BLaER1 treated with 17β-estradiol and CSF1 and Interleukin-3, amounts not matched to agents 10 nM and 100 nM (cell line): ENCODE data around the gene ATP7A.
A peak's percentile ranks its signal among the peaks of the same experiment; 100 is the strongest.

ENCODE experiments used
- H3K27ac ChIP-seq, 11 experiments: shearing (Covaris generic); formaldehyde crosslinking; 2 replicates each; pipeline ENCODE4 v1.8.1; 2022
- H3K27me3 ChIP-seq, 11 experiments: shearing (Covaris generic); formaldehyde crosslinking; 2 replicates each; pipeline ENCODE4 v1.8.1; 2022
- H3K36me3 ChIP-seq, 11 experiments: shearing (Covaris generic); formaldehyde crosslinking; 2 replicates each; pipeline ENCODE4 v1.8.1; 2022
- H3K4me1 ChIP-seq, 10 experiments: shearing (Covaris generic); formaldehyde crosslinking; 2 replicates each; pipeline ENCODE4 v1.8.1; 2022
- H3K4me2 ChIP-seq, 11 experiments: shearing (Covaris generic); formaldehyde crosslinking; 2 replicates each; pipeline ENCODE4 v1.8.1; 2022
- H3K4me3 ChIP-seq, 10 experiments: shearing (Covaris generic); formaldehyde crosslinking; 2 replicates each; pipeline ENCODE4 v1.8.1; 2022
- H3K9ac ChIP-seq, 11 experiments: shearing (Covaris generic); formaldehyde crosslinking; 2 replicates each; pipeline ENCODE4 v1.8.1; 2022
- H3K9me3 ChIP-seq, 11 experiments: shearing (Covaris generic); formaldehyde crosslinking; replicated peaks in 1 of 11; 2 replicates each; pipeline ENCODE4 v1.8.1; 2022
- H4K20me1 ChIP-seq, 11 experiments: shearing (Covaris generic); formaldehyde crosslinking; 2 replicates each; pipeline ENCODE4 v1.8.1; 2022
- Cebpa-rat ChIP-seq, 11 experiments: shearing (Covaris generic); IDR thresholded peaks; 2 replicates each; pipeline ENCODE4 v1.8.1; 2022

Gene ATP7A

DNA sequence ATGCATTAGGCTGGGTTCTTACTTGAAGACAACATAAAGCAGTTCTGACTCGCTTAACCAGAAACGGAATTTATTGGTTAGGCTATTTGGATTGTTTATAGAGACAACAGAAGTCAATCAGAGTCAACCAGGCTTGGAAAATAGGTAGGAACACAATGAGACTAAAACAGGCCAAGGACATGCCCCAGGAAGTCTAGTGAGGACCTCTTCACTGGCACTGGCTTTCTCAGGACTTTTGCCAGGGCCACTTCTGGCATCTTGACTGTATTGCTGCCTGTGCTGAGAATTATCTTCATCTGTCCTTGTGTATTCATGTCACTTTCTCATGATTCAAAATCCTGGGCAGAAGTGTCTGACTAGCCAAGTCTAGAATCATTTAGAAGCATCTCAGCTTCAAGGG, 39.3 kb downstream of the ATP7A start:
- Histone ChIP-seq H3K4me1 (peaks cover 0 to 18% (median 0%) of the 10 kb centered on the region in 10 experiments; a peak in 5 of 20 replicates), H3K9ac (no peak overlapping the region), H3K9me3 (peaks cover 0 to 5% (median 0%) of the 10 kb centered on the region in 11 experiments; a peak in 1 of 22 replicates), H3K27me3 (peaks cover 10 to 62% (median 47%) of the 10 kb centered on the region in 11 experiments; a peak in 18 of 22 replicates), H3K27ac (no peak overlapping the region), H3K36me3 (no peaks in the 10 kb centered on the region), H4K20me1 (peaks cover 0 to 10% (median 0%) of the 10 kb centered on the region in 11 experiments; a peak in 3 of 22 replicates), H3K4me3 (no peak overlapping the region), H3K4me2 (no peak overlapping the region)
- TF ChIP-seq Cebpa-rat (IDR thresholded peaks at IDR 0.05), result no peak

DNA sequence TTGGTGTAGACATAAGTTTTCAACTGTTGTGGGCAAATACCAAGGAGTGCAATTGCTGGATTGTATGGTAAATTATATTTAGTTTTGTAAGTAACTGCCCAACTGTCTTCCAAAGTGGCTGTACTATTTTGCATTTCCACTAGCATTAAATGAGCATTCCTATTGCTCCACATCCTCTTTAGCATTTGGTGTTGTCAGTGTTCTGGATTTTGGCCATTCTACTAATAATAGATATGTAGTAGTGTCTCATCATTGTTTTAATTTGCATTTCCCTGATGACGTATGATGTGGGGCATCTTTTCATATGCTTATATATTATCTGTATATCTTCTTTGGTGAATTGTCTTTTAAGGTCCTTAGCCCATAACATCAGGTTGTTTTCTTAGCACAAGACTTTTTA, 41.7 kb downstream of the ATP7A start:
- Histone ChIP-seq H3K4me1 (peaks cover 0 to 12% (median 0%) of the 10 kb centered on the region in 10 experiments; a peak in 5 of 20 replicates), H3K4me2 (no peak overlapping the region), H3K27me3 (peaks cover 10 to 73% (median 52%) of the 10 kb centered on the region in 11 experiments; a peak in 18 of 22 replicates), H3K4me3 (no peak overlapping the region), H3K9me3 (peaks cover 0 to 5% (median 0%) of the 10 kb centered on the region in 11 experiments; a peak in 1 of 22 replicates), H3K27ac (no peak overlapping the region), H4K20me1 (peaks cover 0 to 10% (median 0%) of the 10 kb centered on the region in 11 experiments; a peak in 3 of 22 replicates), H3K36me3 (no peaks in the 10 kb centered on the region), H3K9ac (no peak overlapping the region)
- TF ChIP-seq Cebpa-rat (IDR thresholded peaks at IDR 0.05), result no peak

- Histone ChIP-seq H3K4me2 (0 out of 22 replicates have a peak overlapping the region, but pooled peaks of 1 of the 11 experiments have one; percentile 9), H3K27ac (no peak overlapping the region), H3K4me1 (peaks cover 0 to 12% (median 0%) of the 10 kb centered on the region in 10 experiments; a peak in 5 of 20 replicates), H3K9ac (no peak overlapping the region), H3K36me3 (no peaks in the 10 kb centered on the region), H3K9me3 (peaks cover 0 to 8% (median 5%) of the 10 kb centered on the region in 11 experiments; a peak in 8 of 22 replicates), H3K4me3 (no peak overlapping the region), H4K20me1 (peaks cover 0 to 10% (median 0%) of the 10 kb centered on the region in 11 experiments; a peak in 3 of 22 replicates), H3K27me3 (peaks cover 16 to 81% (median 56%) of the 10 kb centered on the region in 11 experiments; a peak in 18 of 22 replicates)
- no peak for TF ChIP-seq Cebpa-rat (IDR thresholded peaks at IDR 0.05)
These were observed 42.8 kb downstream of the ATP7A start for GRCh38 chrX:77953302-77953701.

DNA sequence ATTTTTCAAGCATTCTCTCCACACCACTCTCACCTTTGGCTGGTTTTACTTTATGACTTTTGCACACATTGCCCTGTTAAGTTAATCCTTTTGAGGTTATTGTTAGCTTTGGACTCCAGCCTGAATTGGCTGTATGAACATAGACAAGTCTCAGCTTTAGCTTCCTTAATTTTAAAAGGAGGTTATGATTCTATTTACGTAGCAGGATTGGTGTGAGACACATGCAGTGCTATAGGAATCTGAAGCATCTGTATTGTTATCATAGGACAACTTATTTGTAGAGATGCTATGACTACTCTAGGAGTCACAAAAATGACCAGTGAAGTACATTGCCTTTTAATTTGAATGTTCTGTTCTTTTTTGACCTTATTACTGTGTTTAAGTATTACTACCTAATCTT, 43.2 kb downstream of the ATP7A start:
- Histone ChIP-seq H4K20me1 (peaks cover 0 to 10% (median 0%) of the 10 kb centered on the region in 11 experiments; a peak in 3 of 22 replicates), H3K27me3 (peaks cover 18 to 80% (median 56%) of the 10 kb centered on the region in 11 experiments; a peak in 18 of 22 replicates), H3K27ac (no peak overlapping the region), H3K4me2 (0 out of 22 replicates have a peak overlapping the region, but pooled peaks of 1 of the 11 experiments have one; percentile 9), H3K9me3 (peaks cover 0 to 12% (median 8%) of the 10 kb centered on the region in 11 experiments; a peak in 9 of 22 replicates), H3K4me3 (no peak overlapping the region), H3K9ac (no peak overlapping the region), H3K36me3 (no peaks in the 10 kb centered on the region), H3K4me1 (peaks cover 0 to 12% (median 0%) of the 10 kb centered on the region in 10 experiments; a peak in 5 of 20 replicates)
- no peak for TF ChIP-seq Cebpa-rat (IDR thresholded peaks at IDR 0.05)

GRCh38 chrX:77960567-77960966, 50.1 kb downstream of the ATP7A start:
- TF ChIP-seq Cebpa-rat (IDR thresholded peaks at IDR 0.05), result no peak
- H3K4me1 ChIP-seq, result no peaks in the 10 kb centered on the region
- H3K4me2 ChIP-seq, result no peak overlapping the region
- H4K20me1 ChIP-seq, result no peaks in the 10 kb centered on the region
- H3K9me3 ChIP-seq, result peaks cover 0 to 21% (median 10%) of the 10 kb centered on the region in 11 experiments; a peak in 11 of 22 replicates
- H3K36me3 ChIP-seq, result no peaks in the 10 kb centered on the region; a peak in 1 of 22 replicates
- H3K27ac ChIP-seq, result no peak overlapping the region
- H3K27me3 ChIP-seq, result peaks cover 32 to 89% (median 61%) of the 10 kb centered on the region in 11 experiments
- H3K9ac ChIP-seq, result no peak overlapping the region
- no peak overlapping the region for H3K4me3 ChIP-seq

GRCh38 chrX:77961063-77961462, 50.6 kb downstream of the ATP7A start:
- Histone ChIP-seq H3K27me3 (peaks cover 32 to 89% (median 61%) of the 10 kb centered on the region in 11 experiments), H4K20me1 (no peaks in the 10 kb centered on the region), H3K4me3 (no peak overlapping the region), H3K27ac (no peak overlapping the region), H3K4me2 (no peak overlapping the region), H3K4me1 (no peaks in the 10 kb centered on the region), H3K9ac (no peak overlapping the region), H3K36me3 (no peaks in the 10 kb centered on the region; a peak in 1 of 22 replicates), H3K9me3 (peaks cover 0 to 22% (median 11%) of the 10 kb centered on the region in 11 experiments; a peak in 11 of 22 replicates)
- TF ChIP-seq Cebpa-rat (IDR thresholded peaks at IDR 0.05), result no peak

GRCh38 chrX:77962068-77962902, 51.8 kb downstream of the ATP7A start:
- Histone ChIP-seq H3K4me1 (no peaks in the 10 kb centered on the region), H3K27me3 (peaks cover 32 to 91% (median 64%) of the 10 kb centered on the region in 11 experiments), H3K36me3 (no peaks in the 10 kb centered on the region; a peak in 1 of 22 replicates), H3K4me3 (no peak overlapping the region), H3K27ac (no peak overlapping the region), H4K20me1 (no peaks in the 10 kb centered on the region), H3K9me3 (peaks cover 0 to 26% (median 11%) of the 10 kb centered on the region in 11 experiments; a peak in 11 of 22 replicates), H3K4me2 (no peak overlapping the region), H3K9ac (no peak overlapping the region)
- no peak for TF ChIP-seq Cebpa-rat (IDR thresholded peaks at IDR 0.05)

GRCh38 chrX:77966361-77966760, 55.9 kb downstream of the ATP7A start:
- no peaks in the 10 kb centered on the region; a peak in 1 of 22 replicates for H3K36me3 ChIP-seq
- no peak overlapping the region for H3K4me2 ChIP-seq
- no peaks in the 10 kb centered on the region; a peak in 1 of 22 replicates for H4K20me1 ChIP-seq
- H3K27ac ChIP-seq, result no peak overlapping the region
- no peak for TF ChIP-seq Cebpa-rat (IDR thresholded peaks at IDR 0.05)
- no peak overlapping the region for H3K9ac ChIP-seq
- no peak overlapping the region for H3K4me3 ChIP-seq
- peaks cover 25 to 87% (median 72%) of the 10 kb centered on the region in 11 experiments for H3K27me3 ChIP-seq
- peaks cover 0 to 15% (median 0%) of the 10 kb centered on the region in 11 experiments; a peak in 5 of 22 replicates for H3K9me3 ChIP-seq
- no peaks in the 10 kb centered on the region for H3K4me1 ChIP-seq

GRCh38 chrX:77967631-77968030, 57.1 kb downstream of the ATP7A start:
- no peak overlapping the region for H3K4me3 ChIP-seq
- no peaks in the 10 kb centered on the region for H3K4me1 ChIP-seq
- no peak for TF ChIP-seq Cebpa-rat (IDR thresholded peaks at IDR 0.05)
- peaks cover 25 to 87% (median 70%) of the 10 kb centered on the region in 11 experiments for H3K27me3 ChIP-seq
- H3K4me2 ChIP-seq, result no peak overlapping the region
- H4K20me1 ChIP-seq, result no peaks in the 10 kb centered on the region; a peak in 1 of 22 replicates
- no peak overlapping the region for H3K9ac ChIP-seq
- peaks cover 0 to 6% (median 0%) of the 10 kb centered on the region in 11 experiments; a peak in 1 of 22 replicates for H3K36me3 ChIP-seq
- peaks cover 0 to 15% (median 0%) of the 10 kb centered on the region in 11 experiments; a peak in 5 of 22 replicates for H3K9me3 ChIP-seq
- H3K27ac ChIP-seq, result no peak overlapping the region
